BE2C (cell line): ENCODE data around the gene GTF3C6.
"Not testable (repeated sequence)": the region's sequence is repeated elsewhere in the genome, so short reads cannot be mapped to it uniquely, and the experiment has no call there.

Experiments used
- DNase-seq: peaks from one replicate; pipeline ENCODE4 v3.0.0-alpha.2; 2020
- H3K27me3 ChIP-seq: fragments of 250-450 bp; sonication (Bioruptor Pico); 2 replicates; pipeline ENCODE4 v1.5.1; 2020; ENCODE audit warnings: mild to moderate bottlenecking
- H3K36me3 ChIP-seq: fragments of 250-450 bp; sonication (Bioruptor Pico); 2 replicates; pipeline ENCODE4 v1.5.1; 2020; ENCODE audit warnings: mild to moderate bottlenecking
- H3K4me1 ChIP-seq: fragments of 250-450 bp; sonication (Bioruptor Pico); 2 replicates; pipeline ENCODE4 v1.5.1; 2020
- H3K4me3 ChIP-seq: 2 replicates; pipeline ENCODE4 v1.5.1; 2011; ENCODE audit warnings: low read depth, low read length
- H3K9me3 ChIP-seq: fragments of 250-450 bp; sonication (Bioruptor Pico); 2 replicates; pipeline ENCODE4 v1.5.1; 2020
- TF ChIP-seq, protein P1 (sequence below): IDR thresholded peaks from 2 replicates; pipeline ENCODE4 v1.5.1; 2012; ENCODE audit warnings: mild to moderate bottlenecking, low read depth, low read length

GTF3C6 gene

DNA sequence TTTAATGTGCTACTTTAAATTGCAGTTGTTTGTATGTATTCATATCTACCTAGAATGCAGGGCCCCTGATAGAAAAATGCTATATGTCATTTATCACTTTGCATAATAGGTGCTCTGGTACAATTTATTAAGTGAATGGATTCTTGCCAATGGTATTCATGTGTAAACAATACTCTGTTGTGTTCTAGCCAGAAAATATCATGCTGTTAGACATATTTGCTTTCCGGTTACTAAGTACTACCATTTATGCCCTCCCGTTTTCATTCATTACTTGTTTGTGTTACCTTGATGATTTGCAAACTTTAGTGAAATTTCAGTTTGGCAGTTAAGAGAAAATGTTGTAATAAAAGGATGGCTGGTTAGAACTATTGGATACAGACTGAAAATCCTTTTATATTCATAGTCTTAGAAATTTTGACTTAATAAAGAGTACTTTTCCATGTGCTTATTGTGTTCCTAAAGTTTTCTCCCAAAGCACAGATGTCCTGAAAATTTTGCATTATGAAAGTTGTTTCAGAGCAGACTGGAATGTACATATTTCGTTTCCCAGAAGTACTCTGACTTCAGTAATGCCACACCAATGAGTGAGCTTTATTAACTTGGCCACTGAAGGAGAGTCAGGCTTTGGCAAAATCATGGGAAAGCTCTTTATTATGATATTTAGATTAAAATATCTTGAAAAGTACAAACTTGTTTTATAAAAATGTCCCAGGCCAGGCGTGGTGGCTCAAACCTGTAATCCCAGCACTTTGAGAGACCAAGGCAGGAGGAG lies 54.8 kb downstream of the GTF3C6 start:
- Histone ChIP-seq H3K27me3 (no peaks in the 10 kb centered on the region), H3K9me3 (no peaks in the 10 kb centered on the region), H3K4me3 (no peak overlapping the region), H3K36me3 (peaks cover 68% of the 10 kb centered on the region), H3K4me1 (no peaks in the 10 kb centered on the region)
- DNase-seq = no peak
- TF ChIP-seq, protein P1, sequence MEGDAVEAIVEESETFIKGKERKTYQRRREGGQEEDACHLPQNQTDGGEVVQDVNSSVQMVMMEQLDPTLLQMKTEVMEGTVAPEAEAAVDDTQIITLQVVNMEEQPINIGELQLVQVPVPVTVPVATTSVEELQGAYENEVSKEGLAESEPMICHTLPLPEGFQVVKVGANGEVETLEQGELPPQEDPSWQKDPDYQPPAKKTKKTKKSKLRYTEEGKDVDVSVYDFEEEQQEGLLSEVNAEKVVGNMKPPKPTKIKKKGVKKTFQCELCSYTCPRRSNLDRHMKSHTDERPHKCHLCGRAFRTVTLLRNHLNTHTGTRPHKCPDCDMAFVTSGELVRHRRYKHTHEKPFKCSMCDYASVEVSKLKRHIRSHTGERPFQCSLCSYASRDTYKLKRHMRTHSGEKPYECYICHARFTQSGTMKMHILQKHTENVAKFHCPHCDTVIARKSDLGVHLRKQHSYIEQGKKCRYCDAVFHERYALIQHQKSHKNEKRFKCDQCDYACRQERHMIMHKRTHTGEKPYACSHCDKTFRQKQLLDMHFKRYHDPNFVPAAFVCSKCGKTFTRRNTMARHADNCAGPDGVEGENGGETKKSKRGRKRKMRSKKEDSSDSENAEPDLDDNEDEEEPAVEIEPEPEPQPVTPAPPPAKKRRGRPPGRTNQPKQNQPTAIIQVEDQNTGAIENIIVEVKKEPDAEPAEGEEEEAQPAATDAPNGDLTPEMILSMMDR = no peak

DNA sequence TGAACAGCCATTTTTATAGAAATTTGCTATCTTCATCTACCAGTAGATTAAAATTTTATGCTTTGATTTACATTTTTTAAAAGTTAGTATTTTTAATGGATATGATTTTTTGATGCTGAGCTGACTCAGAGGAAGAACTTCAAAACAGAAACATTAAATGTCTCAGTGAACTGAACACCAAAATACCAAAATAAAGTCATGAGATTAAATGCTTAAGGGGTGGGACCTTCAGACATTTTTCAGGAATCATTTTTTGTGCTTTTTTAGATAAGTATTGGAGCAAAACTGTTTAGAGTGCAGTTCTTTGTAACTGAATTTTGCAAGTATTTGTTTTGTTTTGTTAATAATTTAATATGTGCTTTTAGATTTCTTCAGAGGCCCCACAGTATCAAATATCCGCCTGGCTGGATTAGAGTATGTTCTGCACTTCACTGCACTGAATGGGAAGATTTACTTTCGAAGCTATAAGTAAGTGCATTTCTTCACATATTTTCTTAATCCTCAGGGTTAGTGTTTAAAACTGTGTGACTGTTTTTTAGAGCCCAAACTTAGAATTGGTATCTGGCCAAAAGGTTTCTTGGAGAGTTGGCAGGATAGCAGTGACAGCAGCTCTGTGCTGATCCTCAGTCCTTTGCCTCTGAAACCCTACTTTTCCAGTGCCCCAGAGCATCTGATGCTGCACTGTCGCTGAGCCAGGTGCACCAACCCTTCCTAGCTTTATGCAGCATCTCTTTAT lies 57.1 kb downstream of the GTF3C6 start:
- no peak for DNase-seq
- Histone ChIP-seq H3K36me3 (peaks cover 72% of the 10 kb centered on the region), H3K9me3 (no peaks in the 10 kb centered on the region), H3K27me3 (no peaks in the 10 kb centered on the region), H3K4me1 (no peaks in the 10 kb centered on the region), H3K4me3 (no peak overlapping the region)
- TF ChIP-seq, protein P1 = no peak

DNA sequence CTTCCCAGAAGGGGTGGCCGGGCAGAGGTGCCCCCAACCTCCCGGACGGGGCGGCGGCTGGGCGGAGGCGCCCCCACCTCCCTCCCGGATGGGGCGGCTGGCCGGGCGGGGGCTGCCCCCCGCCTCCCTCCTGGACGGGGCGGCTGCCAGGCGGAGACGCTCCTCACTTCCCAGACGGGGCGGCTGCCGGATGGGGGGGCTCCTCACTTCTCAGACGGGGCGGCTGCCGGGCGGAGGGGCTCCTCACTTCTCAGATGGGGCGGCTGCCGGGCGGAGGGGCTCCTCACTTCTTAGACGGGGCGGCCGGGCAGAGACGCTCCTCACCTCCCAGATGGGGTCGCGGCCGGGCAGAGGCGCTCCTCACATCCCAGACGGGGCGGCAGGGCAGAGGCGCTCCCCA lies 58.7 kb downstream of the GTF3C6 start:
- H3K27me3 ChIP-seq, H3K9me3 ChIP-seq, DNase-seq, H3K4me1 ChIP-seq, H3K4me3 ChIP-seq: not testable (repeated sequence)
- H3K36me3 ChIP-seq = peaks cover 71% of the 10 kb centered on the region
